Aorta (tissue), 5 donors: ENCODE results near the gene VIL1. TPM values are rescaled to one million over a fixed set of nuclear protein-coding genes. Genes with fewer than 3 reads are reported as not detected.
A peak's percentile ranks its signal among the peaks of the same experiment; 100 is the strongest.

ENCODE experiments used
- ATAC-seq: fragments of 200-7000 bp; cut with Tn5 transposase; one replicate; pipeline ENCODE4 v1.9.1; 2022; ENCODE audit warnings: moderate library complexity; ENCODE audit not compliant: low FRiP score
- DNase-seq, 2 donors: peaks; one replicate each; pipeline ENCODE4 v3.0.0-alpha.2; 2020
- H3K27ac ChIP-seq, 2 donors: one replicate each; pipeline ENCODE4 v1.5.1; 2013; ENCODE audit warnings: low read length in 2 of 2, mild to moderate bottlenecking in 2 of 2, moderate library complexity in 2 of 2, control low read depth in 1 of 2, inconsistent platforms in 1 of 2, low read depth in 1 of 2
- H3K27me3 ChIP-seq, 2 donors: one replicate each; pipeline ENCODE4 v1.6.1; 2013; ENCODE audit warnings: control low read depth in 1 of 2, low read length in 1 of 2, mild to moderate bottlenecking in 1 of 2, moderate library complexity in 1 of 2; ENCODE audit not compliant: insufficient read depth in 2 of 2, control insufficient read depth in 1 of 2
- H3K36me3 ChIP-seq, 2 donors: one replicate each; pipeline ENCODE4 v1.6.1; 2013; ENCODE audit warnings: control low read depth in 1 of 2, low read length in 1 of 2, mild to moderate bottlenecking in 1 of 2; ENCODE audit not compliant: insufficient read depth in 2 of 2, control insufficient read depth in 1 of 2
- H3K4me1 ChIP-seq, 2 donors: one replicate each; pipeline ENCODE4 v1.6.1; 2013; ENCODE audit warnings: low read length in 2 of 2, control low read depth in 1 of 2, mild to moderate bottlenecking in 1 of 2, moderate library complexity in 1 of 2; ENCODE audit not compliant: insufficient read depth in 2 of 2, control insufficient read depth in 1 of 2
- H3K4me3 ChIP-seq, 2 donors: one replicate each; pipeline ENCODE4 v1.5.1; 2013; ENCODE audit warnings: low read length in 2 of 2, control low read depth in 1 of 2, mild to moderate bottlenecking in 1 of 2
- H3K9me3 ChIP-seq: one replicate; pipeline ENCODE4 v1.6.1; 2013; ENCODE audit warnings: mild to moderate bottlenecking, low read length; ENCODE audit not compliant: control insufficient read depth
- WGBS, 2 donors: extraction: QIAGEN DNeasy Blood & Tissue Kit; methylation state at CpG; one replicate each; pipeline ENCODE4 v1.1.7; 2013; 5-methylcytosine and 5-hydroxymethylcytosine counted together
- intact Hi-C, 2 donors: fragments of 100-400 bp; cut with DNase I; formaldehyde crosslinking; loops; one replicate each; pipeline versions ENCODE4 v1.14.2 to v1.15.0; 2022
- polyA plus RNA-seq, 2 donors: library from polyadenylated mRNA; stranded (reverse); fragments of 200-250 nt; gene quantifications; one replicate each; pipeline ENCODE4 v1.2.3, GENCODE V29; 2013
- total RNA-seq, 2 donors: library from RNA; stranded (reverse); fragmentation: NEBNext Ultra II Directional; extraction: Animal tissue kit (Norgen Biotek cat#: 25700); gene quantifications; one replicate each; pipeline ENCODE4 v1.2.1, GENCODE V29; 2021
- donor health status: healthy with polysubstance abuse.
- donor health status: Bipolar disorder and iron deficiency.
- donor health status: DM: no; HTN: no; CAD: no.
- donor health status: DM: no; HTN: no; CAD: no.
- donor health status: DM: yes; HTN: yes; CAD: no.

VIL1 gene
- total and polyA plus RNA-seq, 4 donors = 0.65 to 40.3 (median 1.1) TPM; not detected in 1

GRCh38 chr2:218456849-218457248, 37.9 kb downstream of the VIL1 start:
- no peaks in the 10 kb centered on the region for H3K9me3 ChIP-seq
- DNase-seq (no peak), ATAC-seq (no peak)
- no peak overlapping the region for H3K4me3 ChIP-seq
- 95% methylated on average over 3 of the region's 3 CpGs for WGBS, 2 donors
- peaks cover 0 to 13% of the 10 kb centered on the region in 2 donors for H3K36me3 ChIP-seq
- intact Hi-C loops = no loop called here
- H3K4me1 ChIP-seq = no peaks in the 10 kb centered on the region
- H3K27ac ChIP-seq = no peak overlapping the region
- no peaks in the 10 kb centered on the region for H3K27me3 ChIP-seq

DNA sequence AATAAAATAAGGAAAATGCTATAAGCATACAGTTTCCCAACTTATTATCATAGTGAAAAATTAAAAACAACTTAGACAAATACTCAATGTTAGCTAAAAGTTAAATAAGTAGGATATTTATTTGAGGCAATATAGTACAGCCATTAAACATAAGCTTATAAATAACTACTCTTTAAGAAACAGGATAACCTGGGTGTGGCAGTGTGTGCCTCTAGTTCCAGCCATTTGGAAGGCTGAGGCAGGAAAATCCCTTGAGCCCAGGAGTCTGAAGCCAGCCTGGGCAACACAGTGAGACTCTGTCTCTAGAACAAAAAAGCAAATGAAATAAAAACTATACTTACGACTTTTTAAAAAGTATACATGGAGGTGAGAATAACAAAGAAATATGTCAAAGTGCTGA, 39.7 kb downstream of the VIL1 start:
- intact Hi-C loops = no loop called here
- Histone ChIP-seq H3K27ac (no peak overlapping the region), H3K4me1 (no peaks in the 10 kb centered on the region), H3K9me3 (no peaks in the 10 kb centered on the region), H3K36me3 (peaks cover 0 to 13% of the 10 kb centered on the region in 2 donors), H3K4me3 (no peak overlapping the region), H3K27me3 (no peaks in the 10 kb centered on the region)
- no peak for DNase-seq
- WGBS, 2 donors = 88 to 97% methylated on average over 1 of the region's 1 CpG
- no peak for ATAC-seq

- Histone ChIP-seq H3K27me3 (no peaks in the 10 kb centered on the region), H3K4me1 (no peaks in the 10 kb centered on the region), H3K27ac (no peak overlapping the region), H3K9me3 (no peaks in the 10 kb centered on the region), H3K36me3 (peaks cover 0 to under 1% of the 10 kb centered on the region in 2 donors), H3K4me3 (no peak overlapping the region)
- WGBS, 2 donors = 26 to 28% methylated on average over 3 of the region's 3 CpGs
- DNase-seq (no peak), ATAC-seq (peak; percentile 48)
- intact Hi-C loops = loop anchor here (2.0 to 10.0 kb wide), 6 partner anchors 59 to 279 kb away; partner anchors contain the start of genes AAMP (in 2 of the 2) and PNKD (in 2 of the 2)
Observed at GRCh38 chr2:218465987-218466633, 47.2 kb downstream of the VIL1 start.

DNA sequence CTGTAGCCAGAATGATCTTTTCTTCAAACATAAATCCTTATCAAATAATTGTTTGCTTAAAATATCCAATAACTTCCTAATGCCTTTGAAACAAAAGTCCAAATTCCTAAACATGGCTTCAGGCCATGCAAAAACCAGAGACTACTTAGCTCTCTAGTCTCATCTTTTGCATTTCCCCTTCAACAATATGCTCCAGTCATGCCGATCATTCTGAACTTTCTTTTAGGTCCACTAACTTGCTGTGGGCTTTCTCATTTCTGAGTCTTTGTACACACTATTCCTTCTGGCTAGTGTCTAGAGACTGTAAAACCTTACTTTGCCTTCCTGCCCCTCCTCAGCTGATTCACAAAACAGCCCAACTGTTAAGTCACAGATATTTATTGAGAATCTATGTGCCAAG, 51.5 kb downstream of the VIL1 start:
- Histone ChIP-seq H3K9me3 (no peaks in the 10 kb centered on the region), H3K27ac (no peak overlapping the region), H3K4me1 (no peaks in the 10 kb centered on the region), H3K4me3 (no peak overlapping the region), H3K27me3 (no peaks in the 10 kb centered on the region), H3K36me3 (peaks cover 2 to 4% of the 10 kb centered on the region in 2 donors)
- intact Hi-C loops = no loop called here
- no peak for ATAC-seq
- WGBS, 2 donors = 0% methylated on average over 1 of the region's 1 CpG
- DNase-seq = no peak

DNA sequence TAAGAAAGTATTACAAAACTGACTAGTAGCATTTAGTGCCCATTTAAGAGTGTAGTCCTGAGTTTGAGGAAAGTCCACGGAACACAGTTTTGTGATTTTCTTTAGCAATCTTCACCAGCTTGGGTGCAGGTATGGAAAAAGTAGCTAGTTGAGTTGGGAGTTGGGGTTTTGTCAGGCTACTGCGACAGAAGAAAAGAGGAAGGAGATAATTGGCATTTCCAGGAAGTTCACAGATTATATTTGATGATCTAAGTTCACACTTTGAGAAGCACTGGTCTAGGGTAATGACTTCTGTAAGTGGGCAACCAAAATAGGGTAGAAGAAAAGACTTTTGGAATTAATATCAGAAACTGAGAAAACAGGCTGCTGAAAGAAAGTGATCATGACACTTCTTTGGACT, 52.1 kb downstream of the VIL1 start:
- no peak for ATAC-seq
- H3K36me3 ChIP-seq = peaks cover 2 to 4% of the 10 kb centered on the region in 2 donors

DNA sequence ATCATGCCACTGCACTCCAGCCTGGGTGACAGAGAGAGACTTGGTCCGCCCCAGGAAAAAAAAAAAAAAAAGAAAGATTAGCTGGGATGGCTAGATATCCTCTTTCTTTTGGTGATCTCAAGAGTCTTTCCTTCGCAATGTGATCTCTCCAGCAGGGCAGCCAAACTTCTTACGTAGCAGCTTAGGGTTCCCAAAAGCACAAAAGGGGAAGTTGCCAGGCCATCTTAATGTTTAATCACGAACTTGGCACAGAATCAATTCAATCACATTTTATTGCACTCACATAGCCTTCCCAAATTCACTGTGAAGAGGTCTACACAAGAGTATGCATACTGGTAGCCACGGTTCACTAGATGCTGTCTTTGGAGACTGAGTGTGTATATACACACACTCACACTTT, 53.1 kb downstream of the VIL1 start:
- ATAC-seq = no peak
- DNase-seq = peak in 1 of 2 donors; percentile 51
- H3K36me3 ChIP-seq = peaks cover 2 to 4% of the 10 kb centered on the region in 2 donors
- no peak overlapping the region for H3K27ac ChIP-seq
- H3K27me3 ChIP-seq = no peaks in the 10 kb centered on the region
- H3K9me3 ChIP-seq = no peaks in the 10 kb centered on the region
- WGBS, 2 donors = 86 to 88% methylated on average over 5 of the region's 5 CpGs
- H3K4me1 ChIP-seq = no peaks in the 10 kb centered on the region
- no peak overlapping the region for H3K4me3 ChIP-seq
- intact Hi-C loops = no loop called here

More for the DNA sequence above, 52.1 kb downstream of the VIL1 start:
- H3K9me3 ChIP-seq = no peaks in the 10 kb centered on the region
- 94 to 96% methylated on average over 2 of the region's 2 CpGs for WGBS, 2 donors
- H3K27ac ChIP-seq = no peak overlapping the region
- intact Hi-C loops = no loop called here
- no peak overlapping the region for H3K4me3 ChIP-seq
- H3K4me1 ChIP-seq = no peaks in the 10 kb centered on the region
- no peak for DNase-seq
- H3K27me3 ChIP-seq = no peaks in the 10 kb centered on the region

DNA sequence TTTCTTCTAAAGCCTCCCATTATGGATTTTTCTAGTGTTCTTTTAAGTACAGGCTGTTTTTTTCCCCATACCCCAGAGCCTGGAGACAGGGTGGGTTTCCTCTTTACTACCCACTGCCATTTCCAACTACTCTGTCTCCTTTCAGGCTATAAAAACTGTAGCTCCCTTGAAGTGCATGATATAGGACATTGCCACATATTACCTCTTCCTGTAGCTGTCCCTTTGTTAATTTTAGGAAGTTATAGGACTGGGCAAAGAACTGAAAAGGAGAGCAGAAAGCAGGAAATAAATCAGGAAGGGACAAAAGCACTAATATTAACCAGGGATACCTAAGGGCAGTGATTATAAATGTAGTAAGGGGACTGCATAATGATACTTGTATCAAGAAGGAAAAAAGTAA, 54.1 kb downstream of the VIL1 start:
- intact Hi-C loops = no loop called here
- ATAC-seq = no peak
- no peaks in the 10 kb centered on the region for H3K9me3 ChIP-seq

GRCh38 chr2:218474527-218474926, 55.6 kb downstream of the VIL1 start:
- WGBS, 2 donors = 89 to 90% methylated on average over 3 of the region's 3 CpGs
- H3K27me3 ChIP-seq = no peaks in the 10 kb centered on the region
- no peak overlapping the region for H3K4me3 ChIP-seq
- no peaks in the 10 kb centered on the region for H3K4me1 ChIP-seq
- intact Hi-C loops = no loop called here
- DNase-seq (no peak), ATAC-seq (no peak)
- H3K27ac ChIP-seq = no peak overlapping the region
- H3K9me3 ChIP-seq = no peaks in the 10 kb centered on the region
- peaks cover 4 to 8% of the 10 kb centered on the region in 2 donors for H3K36me3 ChIP-seq

More for the DNA sequence above, 54.1 kb downstream of the VIL1 start:
- no peak for DNase-seq
- H3K36me3 ChIP-seq = peaks cover 2 to 4% of the 10 kb centered on the region in 2 donors
- no peak overlapping the region for H3K27ac ChIP-seq
- H3K4me1 ChIP-seq = no peaks in the 10 kb centered on the region
- H3K4me3 ChIP-seq = no peak overlapping the region
- H3K27me3 ChIP-seq = no peaks in the 10 kb centered on the region

- DNase-seq = no peak
- Histone ChIP-seq H3K4me1 (no peaks in the 10 kb centered on the region), H3K9me3 (no peaks in the 10 kb centered on the region), H3K36me3 (peaks cover 4% of the 10 kb centered on the region in 2 donors), H3K4me3 (no peak overlapping the region), H3K27ac (no peak overlapping the region), H3K27me3 (no peaks in the 10 kb centered on the region)
- ATAC-seq = no peak
- intact Hi-C loops = no loop called here
- 72 to 74% methylated on average over 3 of the region's 3 CpGs for WGBS, 2 donors
Observed at GRCh38 chr2:218476676-218477075, 57.8 kb downstream of the VIL1 start.
